Measurements from ENCODE around the gene MBTPS1. TPM values are rescaled to one million over a fixed set of nuclear protein-coding genes. Genes with fewer than 3 reads are reported as not detected.
A peak's percentile ranks its signal among the peaks of the same experiment; 100 is the strongest.

MBTPS1 gene
- total and polyA plus RNA-seq, 11 donors: 37.2 to 91.4 (median 67.7) TPM

DNA sequence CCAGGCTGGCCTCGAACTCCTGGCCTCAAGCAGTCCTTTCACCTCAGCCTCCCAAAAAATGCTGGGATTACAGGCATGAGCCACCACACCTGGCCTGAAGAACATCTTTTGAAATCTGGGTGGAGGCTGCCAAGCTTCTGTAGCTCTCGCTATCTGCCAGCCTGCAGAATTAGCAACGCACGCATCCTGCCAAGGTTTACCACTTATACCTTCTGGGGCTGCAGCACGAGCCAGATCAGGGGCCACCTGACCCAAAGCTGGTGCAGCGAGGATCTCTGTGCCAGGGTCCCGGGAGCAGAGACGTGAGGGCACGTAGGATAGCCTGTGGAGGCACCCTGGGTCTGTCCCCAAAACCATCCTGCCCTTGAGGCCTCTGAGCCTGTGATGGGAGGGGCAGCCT is 96.4 kb downstream of the MBTPS1 start:
- intact Hi-C loops (cut with DNase I): no loop called here
- DNase-seq: peak in 2 of 5 donors; percentile 28 to 65
- H3K4me3 ChIP-seq: no peak overlapping the region
- TF ChIP-seq POLR2A (IDR thresholded peaks at IDR 0.05): no peak
- TF ChIP-seq, protein P1, sequence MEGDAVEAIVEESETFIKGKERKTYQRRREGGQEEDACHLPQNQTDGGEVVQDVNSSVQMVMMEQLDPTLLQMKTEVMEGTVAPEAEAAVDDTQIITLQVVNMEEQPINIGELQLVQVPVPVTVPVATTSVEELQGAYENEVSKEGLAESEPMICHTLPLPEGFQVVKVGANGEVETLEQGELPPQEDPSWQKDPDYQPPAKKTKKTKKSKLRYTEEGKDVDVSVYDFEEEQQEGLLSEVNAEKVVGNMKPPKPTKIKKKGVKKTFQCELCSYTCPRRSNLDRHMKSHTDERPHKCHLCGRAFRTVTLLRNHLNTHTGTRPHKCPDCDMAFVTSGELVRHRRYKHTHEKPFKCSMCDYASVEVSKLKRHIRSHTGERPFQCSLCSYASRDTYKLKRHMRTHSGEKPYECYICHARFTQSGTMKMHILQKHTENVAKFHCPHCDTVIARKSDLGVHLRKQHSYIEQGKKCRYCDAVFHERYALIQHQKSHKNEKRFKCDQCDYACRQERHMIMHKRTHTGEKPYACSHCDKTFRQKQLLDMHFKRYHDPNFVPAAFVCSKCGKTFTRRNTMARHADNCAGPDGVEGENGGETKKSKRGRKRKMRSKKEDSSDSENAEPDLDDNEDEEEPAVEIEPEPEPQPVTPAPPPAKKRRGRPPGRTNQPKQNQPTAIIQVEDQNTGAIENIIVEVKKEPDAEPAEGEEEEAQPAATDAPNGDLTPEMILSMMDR (IDR thresholded peaks at IDR 0.05): no peak
- H3K27ac ChIP-seq: peak overlapping the region in 1 of 12 donors; percentile 7
- peak; percentile 56 to 83 (median 70) for ATAC-seq
- WGBS, 4 donors: 47 to 60% (median 59%) methylated on average over 9 of the region's 9 CpGs
- peaks cover 0 to 4% (median 0%) of the 10 kb centered on the region in 9 donors for H3K27me3 ChIP-seq
- peaks cover 0 to 12% (median 0%) of the 10 kb centered on the region in 12 donors for H3K4me1 ChIP-seq
- peaks cover 0 to 14% (median 5%) of the 10 kb centered on the region in 12 donors for H3K9me3 ChIP-seq
- H3K36me3 ChIP-seq: no peaks in the 10 kb centered on the region

GRCh38 chr16:84018710-84019109 is 98.0 kb downstream of the MBTPS1 start:
- H3K36me3 ChIP-seq: no peaks in the 10 kb centered on the region
- no peak overlapping the region for H3K27ac ChIP-seq
- peaks cover 0 to 14% (median 5%) of the 10 kb centered on the region in 12 donors for H3K9me3 ChIP-seq
- intact Hi-C loops (cut with DNase I): no loop called here
- peaks cover 0 to 4% (median 0%) of the 10 kb centered on the region in 9 donors for H3K27me3 ChIP-seq
- TF ChIP-seq POLR2A (IDR thresholded peaks at IDR 0.05): no peak
- TF ChIP-seq, protein P1 (IDR thresholded peaks at IDR 0.05): no peak
- H3K4me1 ChIP-seq: peaks cover 0 to 17% (median 0%) of the 10 kb centered on the region in 12 donors
- 84 to 94% (median 89%) methylated on average over 4 of the region's 4 CpGs for WGBS, 4 donors
- DNase-seq (no peak), ATAC-seq (no peak)
- H3K4me3 ChIP-seq: no peak overlapping the region

DNA sequence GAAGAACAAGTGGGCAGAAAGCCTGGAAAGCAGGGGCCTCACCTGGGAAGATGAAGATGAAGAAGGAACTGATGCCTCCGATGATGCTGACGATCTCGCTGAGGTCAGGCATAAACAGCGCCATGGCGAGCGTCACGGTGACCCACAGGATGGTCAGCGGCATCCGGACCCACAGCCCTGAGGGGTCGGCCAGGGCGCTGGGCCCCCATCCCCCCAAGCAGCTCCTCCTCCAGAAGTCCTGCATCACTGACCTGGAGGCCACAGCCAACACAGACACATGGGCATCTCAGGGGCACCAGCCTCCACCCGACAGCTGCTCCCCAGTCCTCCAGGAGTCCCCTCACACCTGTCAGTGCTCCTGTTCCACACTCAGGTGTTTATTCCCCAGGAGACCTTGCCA is 100.3 kb downstream of the MBTPS1 start:
- peaks cover 0 to 8% (median 4%) of the 10 kb centered on the region in 12 donors for H3K9me3 ChIP-seq
- H3K27me3 ChIP-seq: no peaks in the 10 kb centered on the region
- H3K4me3 ChIP-seq: no peak overlapping the region
- intact Hi-C loops (cut with DNase I): no loop called here
- ATAC-seq: no peak
- no peak for TF ChIP-seq POLR2A (IDR thresholded peaks at IDR 0.05)
- TF ChIP-seq, protein P1 (IDR thresholded peaks at IDR 0.05): no peak
- peaks cover 0 to 17% (median 0%) of the 10 kb centered on the region in 12 donors for H3K4me1 ChIP-seq
- H3K27ac ChIP-seq: no peak overlapping the region
- WGBS, 4 donors: 93 to 98% (median 95%) methylated on average over 9 to 12 of the region's 12 CpGs
- no peaks in the 10 kb centered on the region for H3K36me3 ChIP-seq
- DNase-seq: no peak

DNA sequence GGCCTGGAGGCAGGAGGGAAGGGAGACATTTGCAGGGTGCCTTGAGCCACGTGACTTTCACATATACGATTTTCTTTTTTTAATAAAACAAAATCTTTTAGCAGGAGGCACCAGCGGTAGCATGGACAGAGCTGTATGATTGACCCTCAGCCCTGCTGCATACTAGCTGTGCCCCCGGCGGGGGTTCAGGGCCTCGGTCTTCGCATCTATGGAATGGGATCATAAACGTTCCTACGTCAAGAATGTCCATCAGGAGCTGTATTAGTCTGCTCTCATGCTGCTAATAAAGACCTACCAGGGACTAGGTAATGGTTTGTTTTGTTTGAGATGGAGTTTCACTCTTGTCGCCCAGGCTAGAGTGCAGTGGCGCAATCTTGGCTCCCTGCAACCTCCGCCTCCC is 101.3 kb downstream of the MBTPS1 start:
- Histone ChIP-seq H3K27me3 (no peaks in the 10 kb centered on the region), H3K4me1 (peaks cover 0 to 13% (median 0%) of the 10 kb centered on the region in 12 donors), H3K4me3 (no peak overlapping the region), H3K36me3 (no peaks in the 10 kb centered on the region), H3K27ac (no peak overlapping the region), H3K9me3 (no peaks in the 10 kb centered on the region)
- ATAC-seq (no peak), DNase-seq (no peak)
- 84 to 88% (median 86%) methylated on average over 12 of the region's 12 CpGs for WGBS, 4 donors
- TF ChIP-seq, protein P1 (IDR thresholded peaks at IDR 0.05): no peak
- TF ChIP-seq POLR2A (IDR thresholded peaks at IDR 0.05): no peak
- intact Hi-C loops (cut with DNase I): no loop called here

Measured in heart left ventricle (tissue), 16 donors.